PC-3 (cell line): ENCODE data around the gene PID1.

Source experiments
- CTCF ChIP-seq: fragments of 300-600 bp; sonication (generic); conservative IDR thresholded peaks from 2 replicates; pipeline ENCODE4 v1.5.1; 2017; ENCODE audit warnings: antibody characterized with exemption, low read depth, mild to moderate bottlenecking, low read length
- EZH2 ChIP-seq: fragments of 300-600 bp; sonication (generic); IDR thresholded peaks from one replicate; pipeline ENCODE4 v1.6.1; 2017; ENCODE audit warnings: antibody characterized with exemption, mild to moderate bottlenecking, low read length; ENCODE audit not compliant: unreplicated experiment
- EZH2phosphoT487 ChIP-seq: fragments of 300-600 bp; sonication (generic); IDR thresholded peaks from 2 replicates; pipeline ENCODE4 v1.6.1; 2018; ENCODE audit warnings: mild to moderate bottlenecking, antibody characterized with exemption, low read length, borderline replicate concordance

GRCh38 chr2:228999326-228999725 lies 271.8 kb downstream of the PID1 start:
- TF ChIP-seq CTCF: no peak
- TF ChIP-seq EZH2: no peak
- no peak for TF ChIP-seq EZH2phosphoT487
